Retina (tissue), 1 donor: Measurements from ENCODE around the gene BBX.
"Not testable (repeated sequence)": the region's sequence is repeated elsewhere in the genome, so short reads cannot be mapped to it uniquely, and the experiment has no call there.

Source experiments
- DNase-seq: peaks from one replicate; pipeline ENCODE4 v3.0.0-alpha.2; 2016

Gene BBX

DNA sequence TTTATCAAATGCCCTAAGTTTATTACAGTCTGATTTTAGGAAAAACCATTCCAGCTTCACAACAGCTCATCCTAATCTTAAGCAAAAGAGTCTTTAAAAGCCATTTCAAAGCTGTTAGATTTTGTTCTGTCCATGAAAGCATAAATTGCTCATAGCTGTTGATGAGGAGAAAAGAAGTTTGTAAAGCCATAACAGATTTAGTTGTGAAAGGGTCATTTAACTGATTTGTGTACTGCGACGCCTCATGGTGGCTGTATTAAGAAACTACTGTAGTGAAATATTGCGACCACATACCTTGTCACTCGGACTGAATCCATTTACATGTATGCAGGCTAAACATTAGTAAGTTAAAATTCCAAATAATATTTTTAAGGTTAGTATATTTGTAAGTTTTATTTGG lies 20.9 kb downstream of the BBX start:
- no peak for DNase-seq

GRCh38 chr3:107545680-107546120 lies 22.9 kb downstream of the BBX start:
- no peak for DNase-seq

- DNase-seq = no peak
These were observed 25.8 kb downstream of the BBX start for GRCh38 chr3:107548601-107549000.

DNA sequence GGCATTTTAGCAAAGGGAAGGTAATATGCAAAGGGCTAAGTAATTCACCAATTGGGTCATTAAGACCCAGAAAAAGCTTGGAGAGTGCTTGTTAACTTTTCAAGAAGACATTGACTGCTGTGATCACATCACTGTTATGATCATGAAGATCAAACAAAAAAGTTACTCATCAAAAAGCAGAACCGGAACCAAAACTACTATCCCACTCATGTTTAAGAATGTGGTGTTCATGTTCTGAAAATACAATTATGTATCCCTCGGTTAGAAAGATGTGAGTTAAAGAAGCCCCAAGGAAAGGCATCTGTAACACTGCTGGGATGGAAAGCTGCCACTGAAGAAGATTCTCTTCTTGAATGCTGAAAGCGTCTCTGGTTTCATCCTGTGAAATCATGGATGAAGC lies 32.6 kb downstream of the BBX start:
- no peak for DNase-seq

GRCh38 chr3:107557743-107558142 lies 35.0 kb downstream of the BBX start:
- no peak for DNase-seq

GRCh38 chr3:107560166-107560565 lies 37.4 kb downstream of the BBX start:
- no peak for DNase-seq

DNA sequence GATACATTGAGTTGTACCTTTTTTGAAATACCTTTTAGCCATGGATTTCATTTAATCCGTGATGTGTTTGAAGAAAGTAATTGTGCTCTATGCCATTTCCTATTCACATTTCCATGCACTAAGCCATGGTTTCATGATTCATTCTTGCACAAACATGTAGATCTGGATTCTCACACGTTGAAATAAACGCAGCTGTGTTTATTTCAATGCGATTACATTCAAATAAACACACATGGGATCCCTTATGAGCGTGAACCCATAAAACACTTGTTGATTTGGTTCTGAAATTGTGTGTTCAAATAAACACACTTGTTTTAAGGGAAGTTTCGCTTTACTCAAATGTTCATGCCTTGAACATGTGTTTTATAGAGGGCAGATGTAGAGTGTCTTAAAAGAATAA lies 39.2 kb downstream of the BBX start:
- no peak for DNase-seq

GRCh38 chr3:107562969-107563529 lies 40.3 kb downstream of the BBX start:
- no peak for DNase-seq

DNA sequence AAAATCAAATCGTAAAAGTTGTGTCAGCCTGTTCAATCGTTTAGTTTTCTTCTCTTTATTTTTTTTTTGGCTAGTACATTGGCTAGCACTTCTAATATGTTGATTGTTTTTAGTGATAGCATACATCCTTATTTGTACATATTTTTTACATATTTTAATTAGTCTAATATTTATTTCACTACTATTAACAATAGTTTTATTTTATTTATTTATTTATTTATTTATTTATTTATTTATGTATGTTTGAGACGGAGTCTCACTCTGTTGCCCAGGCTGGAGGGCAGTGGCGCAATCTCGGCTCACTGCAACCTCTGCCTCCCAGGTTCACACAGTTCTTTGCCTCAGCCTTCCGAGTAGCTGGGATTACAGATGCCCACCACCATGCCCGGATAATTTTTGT lies 42.5 kb downstream of the BBX start:
- DNase-seq = not testable (repeated sequence)

DNA sequence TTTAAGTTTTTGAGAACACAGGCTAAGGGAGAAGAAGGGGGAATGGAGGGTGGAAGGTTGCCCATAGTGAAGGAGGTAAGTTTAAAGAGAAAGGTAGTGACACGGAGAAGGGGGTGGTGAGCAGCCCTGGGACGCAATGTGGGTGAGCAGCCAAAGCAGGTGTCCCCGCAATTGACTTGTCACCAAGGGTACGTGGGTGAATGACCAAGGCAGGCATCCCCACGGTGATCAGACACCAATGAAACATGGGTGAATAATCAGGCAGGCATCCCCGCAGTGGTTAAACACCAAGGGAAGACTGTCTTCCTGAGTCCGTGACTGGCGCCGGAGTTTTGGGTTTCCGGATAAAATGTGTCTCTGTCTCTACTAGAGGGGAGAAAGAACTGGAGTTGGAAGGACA lies 48.3 kb downstream of the BBX start:
- DNase-seq = not testable (repeated sequence)

DNA sequence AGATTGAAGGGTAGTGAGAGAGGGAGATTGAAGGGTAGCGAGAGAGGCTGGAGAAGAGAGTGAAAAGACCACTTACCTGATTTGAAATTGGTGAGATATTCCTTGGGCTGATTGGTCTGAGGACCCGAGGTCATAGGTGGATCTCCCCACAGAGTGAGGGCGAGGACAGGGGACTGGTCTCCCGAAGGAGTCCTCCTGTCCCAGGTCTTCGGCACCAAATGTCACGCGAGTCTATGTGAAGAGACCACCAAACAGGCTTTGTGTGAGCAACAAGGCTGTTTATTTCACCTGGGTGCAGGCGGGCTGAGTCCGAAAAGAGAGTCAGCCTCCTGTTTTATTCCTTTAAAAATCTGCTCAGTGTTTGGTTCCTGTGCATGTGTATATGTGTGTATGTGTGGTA lies 48.7 kb downstream of the BBX start:
- DNase-seq = not testable (repeated sequence)

DNA sequence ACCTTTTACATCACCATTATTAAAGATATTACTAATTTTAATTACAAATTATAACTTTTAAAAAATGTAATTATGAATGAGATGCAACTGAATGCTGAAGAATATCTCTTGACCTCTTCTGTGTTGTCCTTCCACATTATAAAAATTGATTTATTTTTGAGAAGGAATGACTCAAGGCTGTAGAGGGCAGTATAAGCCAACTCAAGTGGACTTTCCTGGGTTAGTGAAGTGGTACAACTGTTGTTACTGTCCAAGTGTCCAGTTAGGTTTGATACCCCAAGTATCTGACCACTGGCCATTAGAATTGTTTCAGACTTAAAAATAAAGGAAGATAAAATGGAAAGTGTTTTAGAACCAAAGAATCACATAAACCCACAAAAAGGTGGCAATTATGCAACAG lies 51.9 kb downstream of the BBX start:
- DNase-seq = no peak

DNA sequence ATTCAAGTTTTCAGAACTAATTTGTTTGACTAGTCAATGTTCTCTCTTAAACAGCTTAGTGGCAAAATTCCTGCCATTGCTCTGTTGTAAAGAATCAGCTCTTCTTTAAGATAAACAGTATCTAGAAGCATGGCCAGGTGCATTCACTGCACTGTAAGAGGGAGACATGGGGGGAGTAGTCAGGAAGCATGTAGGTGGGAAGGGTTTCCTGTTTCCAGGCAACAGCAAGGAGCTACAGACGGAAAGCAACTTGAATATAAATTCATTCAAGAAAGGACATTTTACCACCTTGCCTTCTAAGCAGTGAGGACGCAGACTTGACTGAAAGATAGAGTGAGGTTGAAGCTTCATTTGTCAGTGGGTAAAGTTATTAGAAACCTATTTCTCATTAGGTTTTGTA lies 55.3 kb downstream of the BBX start:
- no peak for DNase-seq

- DNase-seq = no peak
These were observed 55.8 kb downstream of the BBX start for GRCh38 chr3:107578523-107578922.

DNA sequence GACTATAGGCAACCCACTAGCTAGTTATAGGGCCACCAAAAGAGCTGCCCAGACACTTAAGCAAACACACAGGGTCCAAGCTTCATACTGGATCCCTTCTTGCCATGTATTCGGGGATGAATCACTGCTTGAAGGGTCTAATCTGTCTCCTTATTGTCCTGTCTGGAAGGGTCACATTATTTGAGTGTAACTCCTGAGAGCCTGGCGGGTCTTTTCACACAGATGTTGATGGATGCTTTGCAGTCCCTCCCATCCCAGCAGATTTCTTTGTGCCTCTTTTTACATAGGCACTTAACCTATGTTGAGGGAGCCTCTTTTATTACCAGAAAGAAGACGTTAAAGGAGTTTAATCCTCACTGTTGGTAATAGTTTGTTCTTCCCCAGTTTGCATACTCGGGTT lies 56.6 kb downstream of the BBX start:
- no peak for DNase-seq

- no peak for DNase-seq
These were observed 58.5 kb downstream of the BBX start for GRCh38 chr3:107581230-107581629.

- no peak for DNase-seq
These were observed 65.5 kb downstream of the BBX start for GRCh38 chr3:107588217-107588616.

- DNase-seq = no peak
These were observed 66.7 kb downstream of the BBX start for GRCh38 chr3:107589454-107589853.

GRCh38 chr3:107590786-107591185 lies 68.0 kb downstream of the BBX start:
- no peak for DNase-seq

GRCh38 chr3:107592073-107592472 lies 69.3 kb downstream of the BBX start:
- no peak for DNase-seq

- DNase-seq = no peak
These were observed 72.1 kb downstream of the BBX start for GRCh38 chr3:107594870-107595269.

DNA sequence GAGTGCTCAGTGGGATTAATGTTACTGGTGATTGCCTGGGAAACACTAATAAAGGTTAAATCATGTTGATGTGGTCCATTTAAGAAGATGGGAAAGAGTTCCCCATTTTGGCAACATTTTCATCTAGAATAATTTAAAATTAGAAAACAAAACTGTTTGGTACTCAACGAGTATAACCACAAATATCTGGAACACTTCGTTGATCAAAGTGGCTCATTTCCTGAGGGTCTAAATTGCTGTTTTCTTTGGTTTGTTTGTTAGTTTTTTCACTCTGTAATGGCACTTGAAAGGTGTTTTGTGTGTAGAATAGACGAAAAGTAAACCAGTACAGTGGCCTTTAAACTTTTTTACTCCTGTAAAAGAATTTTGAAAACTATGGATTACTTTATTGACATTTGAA lies 73.9 kb downstream of the BBX start:
- no peak for DNase-seq

- peak; percentile 59 for DNase-seq
These were observed 76.4 kb downstream of the BBX start for GRCh38 chr3:107598926-107599771.

GRCh38 chr3:107599772-107600145 lies 77.0 kb downstream of the BBX start:
- DNase-seq = no peak

DNA sequence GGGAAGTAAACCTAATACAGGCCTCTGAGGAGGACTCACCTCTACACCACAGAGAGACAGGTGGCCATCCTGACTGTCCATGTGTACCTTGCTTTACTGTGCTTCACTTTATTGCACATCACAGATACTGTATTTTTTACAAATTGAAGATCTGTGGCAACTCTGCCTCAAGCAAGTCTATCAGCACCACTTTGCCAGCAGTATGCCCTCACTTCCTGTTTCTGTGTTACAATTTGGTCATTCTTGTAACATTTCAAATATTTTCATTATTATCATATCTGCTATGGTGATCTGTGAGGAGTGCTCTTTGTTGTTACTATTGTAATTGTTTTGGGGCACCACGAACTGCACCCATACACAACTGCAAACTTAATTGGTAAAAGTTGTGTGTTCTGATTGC lies 78.0 kb downstream of the BBX start:
- DNase-seq = no peak
